SU-DHL-6 (cell line): Measurements from ENCODE around the gene CAP2.

Experiments used
- CTCF ChIP-seq: fragments of 200-600 bp; sonication (generic); IDR thresholded peaks from one replicate; pipeline ENCODE4 v1.5.1; 2017; ENCODE audit warnings: antibody characterized with exemption, mild to moderate bottlenecking, low read length, moderate library complexity; ENCODE audit not compliant: insufficient read depth, poor library complexity, severe bottlenecking
- EZH2phosphoT487 ChIP-seq: fragments of 200-600 bp; sonication (generic), shearing (Covaris generic); conservative IDR thresholded peaks from 2 replicates; pipeline ENCODE4 v1.6.1; 2018; ENCODE audit warnings: mild to moderate bottlenecking, antibody characterized with exemption, low read length, moderate library complexity, mixed read lengths

GRCh38 chr6:17536586-17536985 lies 143.2 kb downstream of the CAP2 start:
- TF ChIP-seq CTCF = no peak
- TF ChIP-seq EZH2phosphoT487 = no peak
